ENCODE results near the gene RIMKLB. TPM values are rescaled to one million over a fixed set of nuclear protein-coding genes. Genes with fewer than 3 reads are reported as not detected.

Gene RIMKLB
- polyA plus RNA-seq, 2 of the 4 experiments (the other 2 are of a cell fraction) = 21.0 to 43.8 TPM

- Histone ChIP-seq H3K4me3 (no peak overlapping the region), H3K27ac (no peak overlapping the region), H3K4me2 (no peak overlapping the region), H3K9me3 (no peaks in the 10 kb centered on the region), H3K4me1 (peaks cover 10% of the 10 kb centered on the region; the same call in 2 of the 3 replicates)
- ATAC-seq = no peak
- DNase-seq (ENCODE audit: low read depth in 1 of 2, low spot score in 1 of 2) = no peak
- ChIA-PET CTCF (interaction anchor here (0.6 to 2.8 kb wide), 3 partner anchors 13 to 356 kb away, joined by 3 to 11 read pairs (median 4); no protein-coding TSS in a partner anchor), POLR2A (no interaction called here)
- 75% methylated on average over 10 of the region's 10 CpGs for WGBS (ENCODE audit: missing lambda C conversion rate)
- FAIRE-seq = no peak
- TF ChIP-seq HDAC2 (IDR thresholded peaks at IDR 0.05) (no peak), HES2 (IDR thresholded peaks at IDR 0.05) (no peak), EHMT2 (IDR thresholded peaks at IDR 0.05; ENCODE audit: low read depth) (no peak), RCOR1 (IDR thresholded peaks at IDR 0.05; ENCODE audit: low read depth, low read length) (no peak), SREBF2 (IDR thresholded peaks at IDR 0.05) (no peak), KDM1A (IDR thresholded peaks at IDR 0.05; ENCODE audit: low read depth) (no peak), CHD2 (IDR thresholded peaks at IDR 0.05; ENCODE audit: low read length, partially characterized antibody) (no peak), RAD21 (conservative IDR thresholded peaks at IDR 0.05 in 1 of 2, IDR thresholded peaks at IDR 0.05 in 1 of 2) (no peak), NR3C1 (IDR thresholded peaks at IDR 0.05) (no peak), ZSCAN20 (CRISPR knock-in tag; IDR thresholded peaks at IDR 0.05) (no peak), HEYL (CRISPR knock-in tag; IDR thresholded peaks at IDR 0.05) (no peak)
Measured at GRCh38 chr12:8695116-8695515, 2.7 kb upstream of the RIMKLB start.

GRCh38 chr12:8696442-8697090, 1.2 kb upstream of the RIMKLB start:
- FAIRE-seq = no peak
- WGBS (ENCODE audit: missing lambda C conversion rate) = 58% methylated on average over 6 of the region's 6 CpGs

More at GRCh38 chr12:8696442-8697090, 1.2 kb upstream of the RIMKLB start:
- Histone ChIP-seq H3K4me1 (peaks cover 10% of the 10 kb centered on the region; the same call in 2 of the 3 replicates), H3K27ac (peak overlapping the region; percentile 89 to 96), H3K9me3 (no peaks in the 10 kb centered on the region), H3K4me3 (peak overlapping the region; percentile 92), H3K4me2 (peak overlapping the region; percentile 96)
- POLR2A ChIA-PET = interaction anchor here (1.9 kb wide), 1 partner anchor 9 kb away, joined by 23 read pairs; no protein-coding TSS in a partner anchor
- ATAC-seq (no peak), DNase-seq (ENCODE audit: low read depth in 1 of 2, low spot score in 1 of 2) (no peak)
- no peak for TF ChIP-seq RCOR1 (IDR thresholded peaks at IDR 0.05; ENCODE audit: low read depth, low read length)
- TF ChIP-seq SMC3 (IDR thresholded peaks at IDR 0.05) = no peak
- no peak for TF ChIP-seq MAX (IDR thresholded peaks at IDR 0.05)
- no peak for TF ChIP-seq HES2 (IDR thresholded peaks at IDR 0.05)
- TF ChIP-seq CEBPB (IDR thresholded peaks at IDR 0.05) = no peak
- TF ChIP-seq POLR2A (IDR thresholded peaks at IDR 0.05; ENCODE audit: low read length) = no peak
- TF ChIP-seq ESRRA (IDR thresholded peaks at IDR 0.05; ENCODE audit: borderline replicate concordance, low read length) = no peak
- no peak for TF ChIP-seq KDM5A (IDR thresholded peaks at IDR 0.05)
- TF ChIP-seq HDAC2 (IDR thresholded peaks at IDR 0.05) = no peak
- no peak for TF ChIP-seq E2F6 (IDR thresholded peaks at IDR 0.05; ENCODE audit: borderline replicate concordance, low read depth)
- no peak for TF ChIP-seq HMGXB4 (CRISPR knock-in tag; IDR thresholded peaks at IDR 0.05; ENCODE audit: borderline replicate concordance)
- no peak for TF ChIP-seq TFCP2L1 (CRISPR knock-in tag; IDR thresholded peaks at IDR 0.05)
- no peak for TF ChIP-seq POLR2AphosphoS2 (conservative IDR thresholded peaks at IDR 0.05; ENCODE audit: low read length)
- no peak for TF ChIP-seq CHD4 (IDR thresholded peaks at IDR 0.05; ENCODE audit: borderline replicate concordance)
- CTCF ChIA-PET = interaction anchor here (0.7 to 1.0 kb wide), 3 partner anchors 120 to 660 kb away, joined by 3 to 4 read pairs (median 3); partner anchors contain the start of gene A2ML1

Data from A549 (cell line).